Nephron (organoid): ENCODE data around the gene GTF2H4.
A peak's percentile ranks its signal among the peaks of the same experiment; 100 is the strongest.

Experiments used
- H3K27ac Mint-ChIP-seq, 3 experiments: 2 replicates each; pipeline ENCODE4 v1.8.0; 2020; ENCODE audit warnings: mixed read lengths in 3 of 3, mild to moderate bottlenecking in 2 of 3, moderate library complexity in 1 of 3
- H3K27me3 Mint-ChIP-seq: 2 replicates; pipeline ENCODE4 v1.8.0; 2021; ENCODE audit warnings: low read depth, mild to moderate bottlenecking, moderate library complexity, mixed read lengths
- H3K36me3 Mint-ChIP-seq: 2 replicates; pipeline ENCODE4 v1.8.0; 2020; ENCODE audit warnings: low read depth, mixed read lengths
- H3K4me1 Mint-ChIP-seq: 2 replicates; pipeline ENCODE4 v1.8.0; 2020; ENCODE audit warnings: mixed read lengths
- H3K4me3 Mint-ChIP-seq, 3 experiments: 2 replicates each; pipeline ENCODE4 v1.8.0; 2020; ENCODE audit warnings: mild to moderate bottlenecking in 3 of 3, mixed read lengths in 3 of 3, moderate library complexity in 2 of 3
- H3K9me3 Mint-ChIP-seq: 2 replicates; pipeline ENCODE4 v1.8.0; 2020; ENCODE audit warnings: mixed read lengths
- CTCF ChIP-seq, 3 experiments: fragments of 200-600 bp; sonication (generic); IDR thresholded peaks; one replicate each; pipeline ENCODE4 v1.5.0; 2021; ENCODE audit warnings: antibody characterized with exemption in 3 of 3; ENCODE audit not compliant: unreplicated experiment in 3 of 3

GTF2H4 gene

GRCh38 chr6:30893666-30894065 lies 14.3 kb upstream of the GTF2H4 start:
- Mint-ChIP-seq H3K4me1 (peaks cover 22% of the 10 kb centered on the region), H3K9me3 (no peaks in the 10 kb centered on the region), H3K36me3 (peaks cover 63% of the 10 kb centered on the region), H3K27me3 (no peaks in the 10 kb centered on the region), H3K27ac (no peak overlapping the region), H3K4me3 (no peak overlapping the region)
- no peak for TF ChIP-seq CTCF (IDR thresholded peaks at IDR 0.05; ENCODE audit: unreplicated experiment in 3 of 3)

DNA sequence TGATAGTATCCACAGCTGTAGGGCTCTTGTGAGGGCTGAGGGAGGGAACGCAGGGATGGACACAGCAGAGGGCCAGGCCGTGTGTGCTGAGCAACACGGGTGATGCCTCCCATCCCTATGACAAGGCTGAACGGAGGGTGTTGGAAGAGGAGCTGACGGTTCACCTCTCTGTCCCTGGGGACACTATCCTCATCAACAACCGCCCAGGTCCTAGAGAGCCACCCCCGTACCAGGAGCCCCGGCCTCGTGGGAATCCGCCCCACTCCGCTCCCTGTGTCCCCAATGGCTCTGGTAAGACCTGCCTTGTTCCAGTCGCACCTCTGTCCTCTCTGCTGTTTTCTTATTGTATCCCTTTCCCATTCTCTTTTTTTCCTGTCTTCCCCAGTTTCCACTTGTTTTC lies 13.6 kb upstream of the GTF2H4 start:
- Mint-ChIP-seq H3K27ac (no peak overlapping the region), H3K27me3 (no peaks in the 10 kb centered on the region), H3K4me3 (no peak overlapping the region), H3K36me3 (peaks cover 63% of the 10 kb centered on the region), H3K9me3 (no peaks in the 10 kb centered on the region), H3K4me1 (peaks cover 22% of the 10 kb centered on the region)
- no peak for TF ChIP-seq CTCF (IDR thresholded peaks at IDR 0.05; ENCODE audit: unreplicated experiment in 3 of 3)

DNA sequence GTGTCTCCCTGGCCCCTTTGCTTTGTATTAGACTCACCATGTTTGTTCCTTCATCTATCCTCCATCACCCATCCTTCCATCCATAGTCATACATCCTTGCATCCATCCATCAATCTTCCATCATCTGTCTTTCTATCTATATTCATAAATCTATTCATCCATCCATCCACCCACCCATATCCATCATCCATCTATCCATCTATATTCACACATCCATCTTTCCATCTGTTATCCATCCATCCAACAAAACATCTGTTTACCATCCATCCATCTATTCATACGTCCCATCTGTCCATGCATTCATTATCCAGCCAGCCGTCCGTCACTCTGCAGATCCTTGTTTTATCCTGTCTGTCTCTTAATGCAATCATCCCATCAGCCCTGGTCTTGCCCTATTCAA lies 13.1 kb upstream of the GTF2H4 start:
- Mint-ChIP-seq H3K27ac (peak overlapping the region in 1 of 3 experiments; percentile 4), H3K27me3 (no peaks in the 10 kb centered on the region), H3K4me1 (peaks cover 17% of the 10 kb centered on the region), H3K9me3 (no peaks in the 10 kb centered on the region), H3K36me3 (peaks cover 63% of the 10 kb centered on the region), H3K4me3 (no peak overlapping the region)
- TF ChIP-seq CTCF (IDR thresholded peaks at IDR 0.05; ENCODE audit: unreplicated experiment in 3 of 3), result no peak

DNA sequence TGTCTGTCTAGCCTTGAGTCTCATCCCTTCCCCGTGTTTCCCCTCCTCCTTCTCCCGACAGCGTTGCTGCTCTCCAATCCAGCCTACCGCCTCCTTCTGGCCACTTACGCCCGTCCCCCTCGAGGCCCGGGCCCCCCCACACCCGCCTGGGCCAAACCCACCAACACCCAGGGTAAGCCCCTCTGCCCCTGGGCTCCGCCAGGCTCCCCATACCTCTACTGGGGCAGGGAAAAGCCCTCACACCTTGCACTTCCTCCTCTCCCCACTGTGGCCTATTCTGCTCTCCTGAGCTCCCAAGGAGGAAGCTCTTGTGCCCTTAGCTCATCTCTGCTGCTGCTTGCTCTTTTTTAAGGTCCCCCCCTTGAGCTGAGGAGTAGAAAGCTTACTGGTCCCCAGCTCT lies 12.7 kb upstream of the GTF2H4 start:
- no peak for TF ChIP-seq CTCF (IDR thresholded peaks at IDR 0.05; ENCODE audit: unreplicated experiment in 3 of 3)
- H3K27me3 Mint-ChIP-seq, result no peaks in the 10 kb centered on the region
- peaks cover 13% of the 10 kb centered on the region for H3K4me1 Mint-ChIP-seq
- H3K36me3 Mint-ChIP-seq, result peaks cover 63% of the 10 kb centered on the region
- H3K9me3 Mint-ChIP-seq, result no peaks in the 10 kb centered on the region
- H3K4me3 Mint-ChIP-seq, result no peak overlapping the region
- peak overlapping the region in 1 of 3 experiments; percentile 4 for H3K27ac Mint-ChIP-seq

GRCh38 chr6:30896541-30896940 lies 11.5 kb upstream of the GTF2H4 start:
- no peak overlapping the region for H3K4me3 Mint-ChIP-seq
- no peak for TF ChIP-seq CTCF (IDR thresholded peaks at IDR 0.05; ENCODE audit: unreplicated experiment in 3 of 3)
- no peak overlapping the region for H3K27ac Mint-ChIP-seq
- H3K4me1 Mint-ChIP-seq, result peaks cover 11% of the 10 kb centered on the region
- H3K36me3 Mint-ChIP-seq, result peaks cover 58% of the 10 kb centered on the region
- H3K27me3 Mint-ChIP-seq, result no peaks in the 10 kb centered on the region
- no peaks in the 10 kb centered on the region for H3K9me3 Mint-ChIP-seq

GRCh38 chr6:30897882-30898281 lies 10.1 kb upstream of the GTF2H4 start:
- no peak for TF ChIP-seq CTCF (IDR thresholded peaks at IDR 0.05; ENCODE audit: unreplicated experiment in 3 of 3)
- Mint-ChIP-seq H3K4me3 (no peak overlapping the region), H3K27ac (no peak overlapping the region), H3K36me3 (peaks cover 49% of the 10 kb centered on the region), H3K4me1 (peaks cover 5% of the 10 kb centered on the region), H3K9me3 (no peaks in the 10 kb centered on the region), H3K27me3 (no peaks in the 10 kb centered on the region)
